Sigmoid colon (tissue), 4 donors: ENCODE results near the gene ELAC1.

ENCODE experiments used
- CTCF ChIP-seq, 4 experiments: fragments of 450-650 bp in 3 of 4; fragments of 200-600 bp in 1 of 4; IDR thresholded peaks; one replicate each; pipeline ENCODE4 v1.5.1; 2016 to 2019; ENCODE audit warnings: antibody characterized with exemption in 4 of 4, mild to moderate bottlenecking in 3 of 4, moderate library complexity in 2 of 4
- EP300 ChIP-seq, 4 donors: sonication (generic); formaldehyde crosslinking; IDR thresholded peaks; one replicate each; pipeline ENCODE4 v1.6.1; 2017; ENCODE audit warnings: antibody characterized with exemption in 4 of 4
- POLR2A ChIP-seq, 2 donors: fragments of 450-650 bp; IDR thresholded peaks; one replicate each; pipeline ENCODE4 v1.6.1; 2016; ENCODE audit warnings: antibody characterized with exemption in 2 of 2, mild to moderate bottlenecking in 2 of 2, moderate library complexity in 2 of 2
- POLR2AphosphoS5 ChIP-seq, 4 donors: sonication (generic); formaldehyde crosslinking; IDR thresholded peaks; one replicate each; pipeline ENCODE4 v1.6.1; 2017; ENCODE audit warnings: antibody characterized with exemption in 4 of 4

GRCh38 chr18:51029378-51029693, 61.5 kb downstream of the ELAC1 start:
- TF ChIP-seq POLR2A (IDR thresholded peaks at IDR 0.05) = no peak
- TF ChIP-seq CTCF (IDR thresholded peaks at IDR 0.05) = no peak
- no peak for TF ChIP-seq POLR2AphosphoS5 (IDR thresholded peaks at IDR 0.05)
- TF ChIP-seq EP300 (IDR thresholded peaks at IDR 0.05) = no peak
